ENCODE results near the gene UNC13C.

UNC13C gene

GRCh38 chr15:54109014-54109413 lies 130.8 kb downstream of the UNC13C start:
- DNase-seq (ENCODE audit: low read depth in 1 of 2, low spot score in 1 of 2), result no peak

DNA sequence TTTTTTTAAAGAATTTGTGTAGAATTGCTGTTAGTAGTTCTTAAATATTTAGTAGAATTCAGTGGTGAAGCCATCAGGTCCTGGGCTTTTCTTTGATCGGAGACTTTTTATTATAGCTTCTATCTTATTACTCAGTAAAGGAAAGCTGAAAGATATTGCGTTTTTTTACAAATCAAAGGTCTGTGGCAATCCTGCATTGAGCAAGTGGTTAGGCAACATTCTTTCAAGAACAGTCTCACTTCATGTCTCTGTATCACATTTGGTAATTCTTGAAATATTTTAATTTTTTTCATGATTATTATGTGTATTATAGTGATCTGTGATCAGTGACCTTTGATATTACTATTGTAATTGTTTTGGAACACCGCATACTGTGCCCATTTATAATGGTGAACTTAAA lies 140.8 kb downstream of the UNC13C start:
- DNase-seq (ENCODE audit: low read depth in 1 of 2, low spot score in 1 of 2), result no peak

- DNase-seq (ENCODE audit: low read depth in 1 of 2, low spot score in 1 of 2), result no peak
These were observed 142.8 kb downstream of the UNC13C start for GRCh38 chr15:54120949-54121463.

- no peak for DNase-seq (ENCODE audit: low read depth in 1 of 2, low spot score in 1 of 2)
These were observed 149.3 kb downstream of the UNC13C start for GRCh38 chr15:54127574-54127973.

DNA sequence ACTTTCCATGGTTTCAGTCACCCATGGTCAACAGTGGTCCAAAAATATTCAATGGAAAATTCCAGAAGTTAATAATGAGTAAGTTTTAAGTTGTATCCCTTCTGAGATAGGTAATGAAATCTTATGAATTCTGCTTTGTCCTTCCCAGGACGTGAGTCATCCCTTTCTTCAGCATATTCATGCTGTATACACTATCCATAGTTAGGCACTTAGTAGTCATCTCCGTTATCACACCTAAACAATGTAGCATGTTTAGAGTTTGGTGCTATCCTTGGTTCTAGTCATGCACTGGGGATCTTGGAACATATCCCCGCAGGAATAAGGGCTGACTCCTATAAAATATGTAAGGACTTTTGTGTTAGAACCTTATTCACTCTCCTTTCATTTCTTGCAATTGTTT lies 153.2 kb downstream of the UNC13C start:
- no peak for DNase-seq (ENCODE audit: low read depth in 1 of 2, low spot score in 1 of 2)

DNA sequence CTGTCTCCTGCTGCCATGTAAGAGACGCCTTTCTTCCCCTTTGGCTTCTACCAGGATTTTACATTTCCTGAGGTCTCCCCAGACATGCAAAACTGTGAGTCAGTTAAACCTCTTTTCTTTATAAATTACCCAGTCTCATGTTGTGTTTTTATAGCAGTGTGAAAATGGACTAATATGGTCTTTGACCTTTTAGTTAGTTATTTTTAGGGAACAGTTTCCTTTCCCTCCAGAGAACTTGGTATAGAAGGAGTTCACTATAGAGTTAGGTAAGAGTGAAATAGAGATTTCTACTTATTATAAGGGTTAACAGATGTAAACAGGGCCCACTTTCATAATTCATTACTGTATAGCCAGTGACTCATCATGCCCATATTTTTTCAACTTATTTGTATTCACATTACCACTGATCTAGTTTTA lies 170.9 kb downstream of the UNC13C start:
- no peak for DNase-seq (ENCODE audit: low read depth in 1 of 2, low spot score in 1 of 2)

- DNase-seq (ENCODE audit: low read depth in 1 of 2, low spot score in 1 of 2), result no peak
These were observed 172.0 kb downstream of the UNC13C start for GRCh38 chr15:54150255-54150654.

DNA sequence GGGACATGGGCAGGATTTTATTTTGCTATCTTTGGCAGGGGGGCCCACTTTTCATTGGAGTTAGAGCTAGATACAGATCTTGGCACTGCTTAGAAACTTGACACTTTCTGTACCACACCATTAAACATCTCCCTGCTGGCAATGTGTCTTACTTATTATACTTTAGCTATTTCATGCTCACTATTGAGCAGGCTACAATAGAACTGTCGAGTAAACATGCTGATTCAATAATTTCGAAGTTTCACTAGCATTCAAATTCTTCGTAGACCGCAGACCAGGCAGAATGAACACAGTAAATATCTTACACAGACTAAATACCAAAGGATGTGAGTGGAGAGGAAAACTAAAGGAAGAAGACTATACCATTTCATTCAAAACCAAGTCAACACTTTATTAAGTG lies 180.8 kb downstream of the UNC13C start:
- DNase-seq (ENCODE audit: low read depth in 1 of 2, low spot score in 1 of 2), result no peak

DNA sequence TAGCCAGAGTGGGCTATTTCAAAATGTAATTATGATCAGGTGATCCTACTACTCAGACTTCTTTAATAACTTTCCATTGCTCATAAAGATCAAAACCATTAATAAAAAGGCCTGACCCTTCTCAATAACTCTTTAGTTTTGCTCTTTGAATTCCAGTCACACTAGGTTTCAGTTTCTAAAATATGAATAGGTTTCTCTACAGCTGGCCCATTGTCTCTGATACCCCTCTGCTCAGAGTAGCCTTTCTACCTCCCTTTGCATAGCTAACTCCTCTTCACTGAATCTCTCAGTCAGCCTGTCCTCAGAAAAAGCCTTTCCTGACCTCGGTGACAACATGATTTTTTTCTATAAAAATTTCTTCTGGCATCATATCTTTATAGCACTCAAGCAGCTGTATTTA lies 209.1 kb downstream of the UNC13C start:
- no peak for DNase-seq (ENCODE audit: low read depth in 1 of 2, low spot score in 1 of 2)

DNA sequence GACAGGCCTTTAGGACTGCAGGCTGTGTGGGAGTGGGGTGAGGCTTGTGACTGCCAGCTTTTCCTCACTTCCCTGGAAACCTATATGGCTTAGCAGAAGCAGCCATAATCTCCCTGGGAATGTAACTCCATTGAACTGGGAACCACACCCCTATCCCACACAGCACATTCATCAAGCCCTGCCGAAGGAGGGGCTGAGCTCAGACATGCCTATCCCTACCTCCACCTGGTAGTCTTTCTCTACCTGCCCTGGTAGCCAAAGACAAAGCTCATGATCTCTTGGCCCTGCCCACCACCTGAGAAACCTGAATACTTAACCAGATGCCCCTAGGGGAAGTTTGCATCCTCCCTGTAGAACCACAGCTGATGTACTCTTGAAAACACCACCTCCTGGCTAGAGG lies 219.8 kb downstream of the UNC13C start:
- no peak for DNase-seq (ENCODE audit: low read depth in 1 of 2, low spot score in 1 of 2)

DNA sequence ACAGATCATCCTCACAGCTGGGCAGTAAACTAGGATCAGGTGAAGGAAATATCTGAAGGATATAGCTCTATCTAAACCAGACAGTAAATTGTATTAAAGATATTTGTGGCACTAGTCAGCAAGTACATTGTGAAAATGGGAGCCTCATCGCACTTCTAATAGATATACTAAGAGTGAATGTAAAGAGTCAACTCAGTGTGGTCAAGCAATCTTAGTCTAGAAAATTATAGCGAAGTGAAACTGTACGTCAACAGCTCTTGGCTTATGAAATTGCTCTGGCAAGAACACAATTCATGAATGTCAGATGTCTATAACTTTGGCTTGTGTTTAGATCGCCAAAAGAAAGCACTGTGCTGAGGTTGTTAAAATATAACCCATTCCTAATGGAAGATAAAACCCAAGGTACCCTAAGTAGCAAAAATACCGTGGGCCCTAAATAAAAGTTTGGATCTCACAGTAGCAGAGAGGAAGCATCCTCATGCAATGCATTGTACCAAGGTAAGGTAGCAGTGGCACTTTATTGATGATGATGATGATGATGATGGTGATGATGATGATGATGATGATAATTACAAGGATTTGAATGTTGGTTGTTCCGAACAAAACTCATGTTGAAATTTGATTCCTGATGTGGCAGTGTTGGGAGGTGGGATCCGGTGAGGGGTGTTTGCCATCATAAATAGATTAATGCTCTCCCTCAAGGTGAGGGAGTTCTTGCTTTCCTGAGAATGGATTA lies 228.5 kb downstream of the UNC13C start:
- no peak for DNase-seq (ENCODE audit: low read depth in 1 of 2, low spot score in 1 of 2)

DNA sequence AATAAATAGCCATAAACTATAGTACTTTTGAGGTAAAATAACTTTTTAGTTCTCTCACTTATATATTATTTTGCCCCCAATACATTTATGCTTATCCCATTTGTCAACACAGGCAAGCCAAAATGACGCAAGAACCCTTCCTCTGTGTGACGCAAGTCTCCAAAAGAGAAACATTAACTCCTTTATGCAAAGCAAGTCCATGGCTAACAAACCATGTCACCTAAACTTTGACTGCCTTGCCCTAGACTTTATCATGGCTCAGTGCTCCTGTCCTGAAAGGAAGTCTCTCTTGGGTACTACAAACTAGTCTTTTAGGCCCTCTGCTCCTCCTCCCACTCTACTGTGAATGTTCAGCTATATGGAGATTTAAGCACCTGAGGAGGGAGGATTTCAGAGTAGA lies 230.5 kb downstream of the UNC13C start:
- DNase-seq (ENCODE audit: low read depth in 1 of 2, low spot score in 1 of 2), result no peak

GRCh38 chr15:54212635-54213034 lies 234.4 kb downstream of the UNC13C start:
- no peak for DNase-seq (ENCODE audit: low read depth in 1 of 2, low spot score in 1 of 2)

GRCh38 chr15:54226455-54226854 lies 248.2 kb downstream of the UNC13C start:
- DNase-seq (ENCODE audit: low read depth in 1 of 2, low spot score in 1 of 2), result no peak

DNA sequence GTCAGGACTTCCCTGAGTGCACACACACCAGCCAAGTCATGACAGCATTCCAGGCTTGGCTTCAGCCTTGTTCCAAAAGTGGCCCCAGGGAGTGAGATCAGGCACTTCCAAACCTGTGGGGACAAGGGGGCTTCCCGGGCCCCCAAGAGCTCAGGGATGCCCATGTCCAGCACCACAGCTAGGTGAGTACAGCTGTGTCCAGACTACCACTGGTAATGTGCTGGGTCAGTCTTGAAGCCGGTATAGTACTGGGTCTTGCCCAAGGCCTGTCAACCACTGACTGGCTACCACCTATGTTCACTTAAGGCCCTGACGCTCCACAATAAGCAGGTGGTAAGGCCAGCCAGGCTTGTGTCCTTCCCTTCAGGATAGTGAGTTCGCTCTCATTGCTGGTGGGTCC lies 249.3 kb downstream of the UNC13C start:
- no peak for DNase-seq (ENCODE audit: low read depth in 1 of 2, low spot score in 1 of 2)

- no peak for DNase-seq (ENCODE audit: low read depth in 1 of 2, low spot score in 1 of 2)
These were observed 272.1 kb downstream of the UNC13C start for GRCh38 chr15:54250326-54250725.

DNA sequence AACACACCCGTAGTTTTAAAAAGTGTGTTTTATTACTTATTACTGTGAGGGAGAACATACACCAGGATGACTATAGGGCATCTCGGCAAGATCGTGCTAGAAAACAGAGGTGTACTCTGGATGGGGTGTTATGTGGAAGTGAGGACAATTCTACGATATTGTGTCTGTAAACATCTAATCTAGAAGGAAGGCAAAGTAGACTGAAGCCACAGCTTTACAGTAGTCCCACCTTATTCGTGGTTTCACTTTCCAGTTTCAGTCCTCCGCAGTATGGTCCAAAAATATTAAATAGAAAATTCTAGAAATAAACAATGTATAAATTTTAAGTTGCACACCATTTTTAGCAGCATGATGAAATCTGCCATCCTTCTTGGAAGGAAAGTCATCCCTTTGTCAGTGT lies 277.9 kb downstream of the UNC13C start:
- no peak for DNase-seq (ENCODE audit: low read depth in 1 of 2, low spot score in 1 of 2)

DNA sequence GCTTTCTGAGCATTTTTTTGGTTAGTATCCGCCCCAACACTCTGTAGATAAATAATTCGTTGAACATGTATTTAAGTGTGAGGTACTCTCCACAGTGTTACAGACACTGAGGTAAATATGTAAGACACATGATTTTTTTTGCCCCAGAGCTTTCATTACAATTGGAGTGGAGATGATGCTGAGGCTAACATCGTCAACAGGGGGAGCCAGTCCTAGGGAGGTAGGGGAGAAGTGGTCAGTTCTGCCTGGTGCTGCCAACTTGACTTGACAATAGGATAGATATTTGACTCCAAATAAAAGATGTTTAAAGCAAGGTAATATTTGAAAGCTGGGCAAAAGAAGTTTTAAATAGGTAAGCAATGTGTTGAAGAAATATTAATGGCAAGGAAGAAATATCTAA lies 295.7 kb downstream of the UNC13C start:
- no peak for DNase-seq (ENCODE audit: low read depth in 1 of 2, low spot score in 1 of 2)

DNA sequence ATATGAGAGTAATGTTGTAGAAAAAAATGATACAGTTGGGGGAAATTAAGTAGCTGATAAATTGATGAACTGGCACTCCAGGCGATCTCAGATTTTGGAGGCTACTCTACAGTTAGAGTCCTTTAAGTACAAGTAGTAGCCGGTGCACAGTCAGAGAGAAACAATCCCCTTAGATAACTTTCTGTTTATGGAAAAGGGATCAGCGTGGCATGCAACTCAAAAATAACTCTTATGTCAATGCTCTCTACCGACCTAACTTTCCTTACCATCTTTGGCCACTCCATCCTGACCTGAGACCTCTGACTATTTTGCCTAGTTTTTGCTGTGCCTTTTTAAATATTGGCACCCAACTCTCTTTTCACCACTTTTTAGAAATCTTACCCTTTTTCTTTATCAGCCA lies 299.6 kb downstream of the UNC13C start:
- no peak for DNase-seq (ENCODE audit: low read depth in 1 of 2, low spot score in 1 of 2)

DNA sequence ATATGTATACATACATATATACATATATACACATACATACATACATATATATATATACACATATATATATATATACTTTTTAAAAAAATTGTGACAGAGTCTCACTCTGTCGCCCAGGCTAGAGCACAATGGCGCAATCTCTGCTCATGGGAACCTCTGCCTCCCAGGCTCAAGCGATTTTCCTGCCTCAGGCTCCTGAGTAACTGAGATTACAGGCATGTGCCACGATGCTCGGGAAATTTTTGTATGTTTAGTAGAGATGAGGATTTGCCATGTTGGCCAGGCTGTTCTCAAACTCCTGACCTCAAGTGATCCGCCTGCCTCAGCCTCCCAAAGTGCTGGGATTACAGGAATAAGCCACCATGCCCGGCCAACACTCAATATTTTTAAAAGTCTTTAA lies 302.5 kb downstream of the UNC13C start:
- no peak for DNase-seq (ENCODE audit: low read depth in 1 of 2, low spot score in 1 of 2)

DNA sequence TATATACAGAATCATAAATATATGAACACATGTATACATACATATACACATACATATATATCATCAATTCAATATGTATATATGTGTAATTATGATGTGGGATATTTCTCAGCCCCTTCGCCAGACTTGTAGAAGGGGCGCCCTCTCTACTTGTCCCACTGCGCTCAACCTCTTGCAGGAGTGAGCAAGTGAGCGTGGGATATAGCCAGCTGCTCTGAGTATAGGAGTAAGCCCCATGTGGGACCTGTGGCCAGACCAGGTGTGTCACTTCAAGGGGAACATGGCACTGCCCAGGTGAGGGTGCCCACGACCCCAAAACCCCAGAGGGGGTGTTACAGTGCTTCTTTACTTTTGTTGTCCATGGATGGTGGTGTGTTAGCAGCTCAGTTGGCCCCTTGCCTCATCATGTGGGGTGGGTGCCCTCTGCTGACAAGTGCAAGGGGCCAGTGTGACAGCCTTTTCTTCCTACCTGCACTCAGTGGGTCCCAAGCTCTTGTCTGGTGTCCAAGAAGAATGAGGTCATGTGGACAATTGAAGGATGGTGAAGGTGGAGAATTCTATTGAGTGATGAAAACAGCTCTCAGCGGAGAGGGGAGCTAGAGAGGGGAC lies 304.1 kb downstream of the UNC13C start:
- DNase-seq (ENCODE audit: low read depth in 1 of 2, low spot score in 1 of 2), result no peak

DNA sequence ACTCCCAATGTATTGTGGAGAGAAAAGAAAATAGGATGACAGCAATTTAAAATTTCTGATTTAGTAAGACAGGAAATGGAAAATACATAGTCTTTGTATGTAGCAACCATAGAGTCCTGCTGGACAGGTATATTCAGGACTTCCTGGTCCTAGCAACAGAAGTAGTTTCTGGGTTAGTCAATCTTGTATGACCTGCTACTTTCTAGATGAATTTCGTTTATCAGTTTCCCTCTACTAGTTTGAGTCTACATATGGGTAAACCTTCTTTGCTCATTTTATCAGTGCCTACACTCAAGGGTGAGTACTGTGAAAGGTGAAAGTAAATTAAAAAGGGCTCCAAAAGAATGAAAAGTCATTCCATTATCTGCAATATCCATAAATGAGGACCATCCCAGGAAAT lies 309.8 kb downstream of the UNC13C start:
- DNase-seq (ENCODE audit: low read depth in 1 of 2, low spot score in 1 of 2), result no peak

DNA sequence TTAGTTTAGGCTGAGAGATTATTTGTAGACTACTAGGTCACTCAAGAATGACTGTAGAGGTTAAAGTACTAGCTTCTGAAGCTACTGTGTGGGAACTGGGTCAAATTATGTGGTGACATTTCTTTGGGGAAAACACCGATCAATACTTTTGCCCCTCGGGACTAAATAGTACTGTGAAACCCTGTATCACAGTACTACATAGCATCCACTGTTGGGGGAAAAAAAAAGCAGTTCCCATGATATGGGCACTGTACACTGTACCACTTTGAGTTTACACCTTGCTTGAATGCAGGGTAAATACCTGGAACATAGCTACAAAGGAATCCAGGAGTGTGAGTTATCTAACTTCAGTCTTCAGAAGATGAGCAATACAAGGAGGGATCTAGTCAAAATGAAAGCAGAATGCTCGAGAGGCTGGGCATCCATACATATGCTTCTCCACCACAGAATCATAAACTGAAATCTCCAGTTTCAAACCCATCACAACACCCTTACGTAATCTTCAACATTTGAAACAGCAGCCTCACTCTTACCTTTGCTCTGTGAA lies 311.4 kb downstream of the UNC13C start:
- DNase-seq (ENCODE audit: low read depth in 1 of 2, low spot score in 1 of 2), result no peak

All from activated T-helper 1 cell treated with anti-CD3 and anti-CD28 coated beads, Interleukin-2, amount 50 U/mL, for 16 hours (primary cell).